CD1c-positive myeloid dendritic cell (primary cell): ENCODE measurements around the gene FAM151B.
"Not testable (repeated sequence)": the region's sequence is repeated elsewhere in the genome, so short reads cannot be mapped to it uniquely, and the experiment has no call there.

Experiments
- DNase-seq: peaks from one replicate; pipeline ENCODE4 v3.0.0-alpha.2; 2016; ENCODE audit errors: extremely low spot score

Gene FAM151B

GRCh38 chr5:80487829-80488721 is at the start of gene FAM151B:
Gene FAM151B, plus strand, starts transcription at chr5:80488100. Its CDS starts 24 bp downstream, at chr5:80488124.
- DNase-seq: peak; percentile 92

- no peak for DNase-seq
These were observed 49.2 kb upstream of the FAM151B start for GRCh38 chr5:80438739-80439138.

- DNase-seq: no peak
These were observed 48.7 kb upstream of the FAM151B start for GRCh38 chr5:80439213-80439612.

GRCh38 chr5:80442742-80443141 is 45.2 kb upstream of the FAM151B start:
- no peak for DNase-seq

GRCh38 chr5:80453366-80453765 is 34.5 kb upstream of the FAM151B start:
- no peak for DNase-seq

GRCh38 chr5:80463269-80463668 is 24.6 kb upstream of the FAM151B start:
- DNase-seq: no peak

- DNase-seq: peak; percentile 54
These were observed 21.0 kb upstream of the FAM151B start for GRCh38 chr5:80466669-80467485.

GRCh38 chr5:80468131-80468530 is 19.8 kb upstream of the FAM151B start:
- DNase-seq: no peak

GRCh38 chr5:80470631-80471030 is 17.3 kb upstream of the FAM151B start:
- DNase-seq: not testable (repeated sequence)

GRCh38 chr5:80474929-80475328 is 13.0 kb upstream of the FAM151B start:
- no peak for DNase-seq

- no peak for DNase-seq
These were observed 8.2 kb upstream of the FAM151B start for GRCh38 chr5:80479713-80480112.

GRCh38 chr5:80480354-80480753 is 7.5 kb upstream of the FAM151B start:
- DNase-seq: no peak

GRCh38 chr5:80481019-80481893 is 6.6 kb upstream of the FAM151B start:
- peak; percentile 56 for DNase-seq

GRCh38 chr5:80482578-80482977 is 5.3 kb upstream of the FAM151B start:
- DNase-seq: no peak

- DNase-seq: no peak
These were observed 4.2 kb upstream of the FAM151B start for GRCh38 chr5:80483636-80484232.

GRCh38 chr5:80487444-80487828 is 464 bp upstream of the FAM151B start:
- DNase-seq: no peak

GRCh38 chr5:80491296-80491695 is 3.4 kb downstream of the FAM151B start:
- DNase-seq: no peak

GRCh38 chr5:80492741-80493140 is 4.8 kb downstream of the FAM151B start:
- DNase-seq: no peak

- not testable (repeated sequence) for DNase-seq
These were observed 5.5 kb downstream of the FAM151B start for GRCh38 chr5:80493443-80493842.

- no peak for DNase-seq
These were observed 8.0 kb downstream of the FAM151B start for GRCh38 chr5:80495891-80496290.

- DNase-seq: no peak
These were observed 14.9 kb downstream of the FAM151B start for GRCh38 chr5:80502800-80503199.
